ENCODE results near the gene CFAP99.

Gene CFAP99

GRCh38 chr4:2396781-2397368, 21.9 kb upstream of the CFAP99 start:
- Mint-ChIP-seq H3K27me3 (ENCODE audit: low read depth) (peaks cover 10% of the 10 kb centered on the region), H3K36me3 (ENCODE audit: low read depth) (no peaks in the 10 kb centered on the region), H3K9me3 (no peaks in the 10 kb centered on the region), H3K4me1 (ENCODE audit: low read depth) (peaks cover 19% of the 10 kb centered on the region), H3K27ac (no peak overlapping the region), H3K4me3 (no peak overlapping the region)
- no peak for DNase-seq (ENCODE audit: low spot score)

- no peak for DNase-seq (ENCODE audit: low spot score)
- Mint-ChIP-seq H3K27me3 (ENCODE audit: low read depth) (peaks cover 7% of the 10 kb centered on the region), H3K9me3 (no peaks in the 10 kb centered on the region), H3K27ac (no peak overlapping the region), H3K36me3 (ENCODE audit: low read depth) (no peaks in the 10 kb centered on the region), H3K4me1 (ENCODE audit: low read depth) (peaks cover 28% of the 10 kb centered on the region), H3K4me3 (no peak overlapping the region)
Measured at GRCh38 chr4:2397596-2398379, 21.0 kb upstream of the CFAP99 start.

GRCh38 chr4:2399216-2399615, 19.5 kb upstream of the CFAP99 start:
- Mint-ChIP-seq H3K36me3 (ENCODE audit: low read depth) (no peaks in the 10 kb centered on the region), H3K9me3 (no peaks in the 10 kb centered on the region), H3K4me3 (no peak overlapping the region), H3K27ac (no peak overlapping the region), H3K4me1 (ENCODE audit: low read depth) (peaks cover 20% of the 10 kb centered on the region), H3K27me3 (ENCODE audit: low read depth) (no peaks in the 10 kb centered on the region)
- no peak for DNase-seq (ENCODE audit: low spot score)

- no peaks in the 10 kb centered on the region for H3K27me3 Mint-ChIP-seq (ENCODE audit: low read depth)
- no peak overlapping the region for H3K27ac Mint-ChIP-seq
- no peaks in the 10 kb centered on the region for H3K36me3 Mint-ChIP-seq (ENCODE audit: low read depth)
- DNase-seq (ENCODE audit: low spot score): no peak
- H3K4me1 Mint-ChIP-seq (ENCODE audit: low read depth): peaks cover 20% of the 10 kb centered on the region
- no peak overlapping the region for H3K4me3 Mint-ChIP-seq
- no peaks in the 10 kb centered on the region for H3K9me3 Mint-ChIP-seq
Measured at GRCh38 chr4:2399631-2400190, 19.0 kb upstream of the CFAP99 start.

- Mint-ChIP-seq H3K4me3 (no peak overlapping the region), H3K36me3 (ENCODE audit: low read depth) (no peaks in the 10 kb centered on the region), H3K27ac (no peak overlapping the region), H3K9me3 (no peaks in the 10 kb centered on the region), H3K4me1 (ENCODE audit: low read depth) (peaks cover 20% of the 10 kb centered on the region), H3K27me3 (ENCODE audit: low read depth) (no peaks in the 10 kb centered on the region)
- no peak for DNase-seq (ENCODE audit: low spot score)
Measured at GRCh38 chr4:2400841-2401609, 17.7 kb upstream of the CFAP99 start.

GRCh38 chr4:2401610-2401983, 17.2 kb upstream of the CFAP99 start:
- H3K4me3 Mint-ChIP-seq: peak overlapping the region; percentile 54
- no peaks in the 10 kb centered on the region for H3K27me3 Mint-ChIP-seq (ENCODE audit: low read depth)
- no peaks in the 10 kb centered on the region for H3K36me3 Mint-ChIP-seq (ENCODE audit: low read depth)
- no peak overlapping the region for H3K27ac Mint-ChIP-seq
- no peaks in the 10 kb centered on the region for H3K9me3 Mint-ChIP-seq
- H3K4me1 Mint-ChIP-seq (ENCODE audit: low read depth): peaks cover 20% of the 10 kb centered on the region
- DNase-seq (ENCODE audit: low spot score): no peak

- peaks cover 25% of the 10 kb centered on the region for H3K4me1 Mint-ChIP-seq (ENCODE audit: low read depth)
Measured at GRCh38 chr4:2402048-2402842, 16.5 kb upstream of the CFAP99 start.

GRCh38 chr4:2402941-2403340, 15.8 kb upstream of the CFAP99 start:
- no peaks in the 10 kb centered on the region for H3K9me3 Mint-ChIP-seq
- no peaks in the 10 kb centered on the region for H3K27me3 Mint-ChIP-seq (ENCODE audit: low read depth)
- DNase-seq (ENCODE audit: low spot score): no peak
- peaks cover 28% of the 10 kb centered on the region for H3K4me1 Mint-ChIP-seq (ENCODE audit: low read depth)
- H3K27ac Mint-ChIP-seq: no peak overlapping the region
- H3K4me3 Mint-ChIP-seq: no peak overlapping the region
- no peaks in the 10 kb centered on the region for H3K36me3 Mint-ChIP-seq (ENCODE audit: low read depth)

More at GRCh38 chr4:2402048-2402842, 16.5 kb upstream of the CFAP99 start:
- H3K4me3 Mint-ChIP-seq: peak overlapping the region; percentile 54
- no peaks in the 10 kb centered on the region for H3K27me3 Mint-ChIP-seq (ENCODE audit: low read depth)
- no peaks in the 10 kb centered on the region for H3K36me3 Mint-ChIP-seq (ENCODE audit: low read depth)
- no peak for DNase-seq (ENCODE audit: low spot score)
- no peaks in the 10 kb centered on the region for H3K9me3 Mint-ChIP-seq
- H3K27ac Mint-ChIP-seq: peak overlapping the region; percentile 36

GRCh38 chr4:2406406-2406805, 12.3 kb upstream of the CFAP99 start:
- Mint-ChIP-seq H3K27ac (peak overlapping the region; percentile 52), H3K4me3 (no peak overlapping the region), H3K9me3 (no peaks in the 10 kb centered on the region), H3K4me1 (ENCODE audit: low read depth) (peaks cover 40% of the 10 kb centered on the region), H3K27me3 (ENCODE audit: low read depth) (no peaks in the 10 kb centered on the region), H3K36me3 (ENCODE audit: low read depth) (no peaks in the 10 kb centered on the region)
- no peak for DNase-seq (ENCODE audit: low spot score)

- Mint-ChIP-seq H3K27ac (peak overlapping the region; percentile 52), H3K4me3 (no peak overlapping the region), H3K27me3 (ENCODE audit: low read depth) (no peaks in the 10 kb centered on the region), H3K36me3 (ENCODE audit: low read depth) (no peaks in the 10 kb centered on the region), H3K9me3 (no peaks in the 10 kb centered on the region), H3K4me1 (ENCODE audit: low read depth) (peaks cover 41% of the 10 kb centered on the region)
- no peak for DNase-seq (ENCODE audit: low spot score)
Measured at GRCh38 chr4:2406920-2407319, 11.8 kb upstream of the CFAP99 start.

GRCh38 chr4:2407991-2408342, 10.8 kb upstream of the CFAP99 start:
- no peaks in the 10 kb centered on the region for H3K9me3 Mint-ChIP-seq
- DNase-seq (ENCODE audit: low spot score): no peak
- H3K36me3 Mint-ChIP-seq (ENCODE audit: low read depth): no peaks in the 10 kb centered on the region
- no peaks in the 10 kb centered on the region for H3K27me3 Mint-ChIP-seq (ENCODE audit: low read depth)
- H3K4me3 Mint-ChIP-seq: no peak overlapping the region
- H3K27ac Mint-ChIP-seq: peak overlapping the region; percentile 1
- H3K4me1 Mint-ChIP-seq (ENCODE audit: low read depth): peaks cover 43% of the 10 kb centered on the region

- peaks cover 48% of the 10 kb centered on the region for H3K4me1 Mint-ChIP-seq (ENCODE audit: low read depth)
- no peaks in the 10 kb centered on the region for H3K27me3 Mint-ChIP-seq (ENCODE audit: low read depth)
- peak overlapping the region; percentile 54 for H3K27ac Mint-ChIP-seq
- no peak for DNase-seq (ENCODE audit: low spot score)
- H3K4me3 Mint-ChIP-seq: no peak overlapping the region
- no peaks in the 10 kb centered on the region for H3K36me3 Mint-ChIP-seq (ENCODE audit: low read depth)
- H3K9me3 Mint-ChIP-seq: no peaks in the 10 kb centered on the region
Measured at GRCh38 chr4:2408401-2408958, 10.3 kb upstream of the CFAP99 start.

GRCh38 chr4:2408976-2409375, 9.8 kb upstream of the CFAP99 start:
- Mint-ChIP-seq H3K27me3 (ENCODE audit: low read depth) (no peaks in the 10 kb centered on the region), H3K4me1 (ENCODE audit: low read depth) (peaks cover 53% of the 10 kb centered on the region), H3K9me3 (no peaks in the 10 kb centered on the region), H3K36me3 (ENCODE audit: low read depth) (no peaks in the 10 kb centered on the region), H3K4me3 (no peak overlapping the region), H3K27ac (peak overlapping the region; percentile 54)
- DNase-seq (ENCODE audit: low spot score): no peak
